Activated T-cell treated with anti-CD3 and anti-CD28 coated beads for 4 hours (primary cell): ENCODE measurements around the gene ZNF556.
A peak's percentile ranks its signal among the peaks of the same experiment; 100 is the strongest.

Experiments
- DNase-seq: peaks from one replicate; pipeline ENCODE4 v3.0.0-alpha.2; 2020

ZNF556 gene

DNA sequence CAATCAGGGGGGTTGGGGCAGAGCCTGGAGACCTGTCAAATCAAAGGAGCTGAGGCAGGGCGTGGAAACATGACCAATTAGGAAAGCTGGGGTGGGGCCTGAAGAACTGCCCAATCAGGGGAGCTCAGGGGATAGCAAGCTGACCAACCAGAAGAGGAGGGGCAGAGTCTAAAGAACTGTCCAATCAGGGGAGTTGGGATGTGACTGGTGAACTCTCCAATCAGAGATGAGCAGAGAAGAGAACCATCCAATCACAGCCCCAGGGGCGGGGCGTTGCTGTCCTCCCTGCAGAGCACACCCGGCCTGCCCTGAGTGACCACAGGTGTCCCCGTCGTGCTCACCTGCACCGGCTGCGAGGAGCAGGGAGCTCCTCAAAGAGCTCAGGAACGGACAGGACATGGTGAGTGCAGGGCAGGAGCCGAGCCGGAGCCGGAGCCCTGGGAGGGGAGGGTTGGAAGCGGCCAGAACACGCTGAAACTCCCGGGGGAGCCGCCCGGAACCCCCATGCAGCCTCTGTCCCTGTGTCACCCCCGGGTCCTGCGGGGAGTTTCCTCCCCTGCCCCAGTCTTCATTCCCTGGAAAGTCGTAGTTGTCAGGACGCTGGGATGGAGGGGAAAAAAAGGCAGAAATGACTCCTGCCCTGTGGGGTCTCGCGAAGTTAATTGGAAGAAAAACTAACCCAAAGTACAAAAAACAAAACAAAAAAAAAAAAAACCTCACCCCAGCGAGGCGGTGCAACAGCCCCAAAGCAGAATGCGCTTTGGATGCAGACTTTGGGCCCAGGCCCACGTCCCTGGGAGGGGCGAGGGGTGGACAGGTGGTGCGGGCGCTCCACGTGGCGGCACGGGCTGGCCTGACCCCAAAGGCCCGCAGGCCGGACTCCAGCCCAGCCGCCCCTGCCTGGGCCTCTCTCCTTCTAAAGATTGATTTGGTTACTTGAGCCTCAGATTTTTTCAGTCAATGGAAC, at the start of gene ZNF556:
ZNF556 (plus strand) TSS at position 311 of the 967 bp plus-strand sequence; CDS start at position 398, 87 bp downstream.
- DNase-seq, result no peak

DNA sequence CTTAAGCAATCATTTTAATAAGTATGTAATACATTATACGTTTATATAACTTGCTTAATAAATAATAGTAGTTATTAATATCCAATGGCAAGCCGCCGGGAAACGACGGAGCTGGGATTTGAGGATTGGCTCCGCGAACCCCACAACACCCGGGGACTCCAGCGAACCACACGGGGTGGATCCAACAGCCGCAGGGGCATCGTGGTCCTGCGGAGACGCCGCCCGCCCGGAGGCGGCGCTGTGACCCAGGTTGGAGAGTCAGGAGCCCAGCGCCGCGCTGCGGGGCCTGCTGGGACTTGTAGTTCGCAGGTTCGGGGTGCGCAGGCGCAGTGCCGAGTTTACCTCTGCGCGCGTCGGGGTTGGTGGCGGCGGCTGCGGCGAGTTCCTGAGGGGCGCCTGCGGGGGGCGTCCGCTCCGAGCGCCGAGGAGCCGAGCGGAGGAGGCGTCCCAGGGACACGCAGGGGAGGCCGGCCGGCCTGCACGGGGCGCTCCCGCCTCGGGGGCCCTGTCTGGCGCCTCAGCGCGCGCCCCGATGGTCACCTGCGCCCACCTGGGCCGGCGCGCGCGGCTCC, 47.5 kb upstream of the ZNF556 start, which contains the start of gene ZNF554:
ZNF554 (plus strand) TSS at position 329 of the 572 bp plus-strand sequence; CDS start at position 533, 204 bp downstream.
- peak; percentile 96 for DNase-seq

DNA sequence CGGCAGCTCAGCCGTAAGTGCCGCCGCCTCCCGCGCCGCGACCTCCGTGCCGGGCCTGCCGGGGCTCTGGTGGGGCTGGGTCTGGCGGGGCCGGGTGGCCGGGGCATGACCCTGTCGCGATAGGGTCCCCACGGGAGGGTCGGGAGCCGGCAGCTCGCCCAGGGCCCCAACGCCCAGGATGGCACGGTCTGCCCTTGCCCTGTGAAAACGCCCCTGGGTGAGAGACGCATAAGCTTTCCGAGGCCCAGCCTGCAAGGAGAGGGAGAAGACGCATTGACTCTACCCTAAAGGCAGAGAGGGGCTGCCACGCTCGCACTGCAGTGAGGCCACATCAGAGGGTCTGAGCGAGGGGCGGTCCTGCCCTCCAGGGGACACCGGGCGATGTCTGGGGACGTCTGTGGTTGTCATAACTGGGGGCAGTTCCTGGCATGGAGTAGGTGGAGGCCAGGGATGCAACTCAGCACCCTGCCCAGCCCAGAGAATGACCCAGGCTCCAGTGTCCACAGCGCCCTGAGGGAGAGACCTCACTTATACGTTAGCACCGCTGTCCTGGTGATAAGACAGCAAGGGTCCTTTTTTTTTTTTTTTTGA, 46.9 kb upstream of the ZNF556 start:
- DNase-seq, result no peak

DNA sequence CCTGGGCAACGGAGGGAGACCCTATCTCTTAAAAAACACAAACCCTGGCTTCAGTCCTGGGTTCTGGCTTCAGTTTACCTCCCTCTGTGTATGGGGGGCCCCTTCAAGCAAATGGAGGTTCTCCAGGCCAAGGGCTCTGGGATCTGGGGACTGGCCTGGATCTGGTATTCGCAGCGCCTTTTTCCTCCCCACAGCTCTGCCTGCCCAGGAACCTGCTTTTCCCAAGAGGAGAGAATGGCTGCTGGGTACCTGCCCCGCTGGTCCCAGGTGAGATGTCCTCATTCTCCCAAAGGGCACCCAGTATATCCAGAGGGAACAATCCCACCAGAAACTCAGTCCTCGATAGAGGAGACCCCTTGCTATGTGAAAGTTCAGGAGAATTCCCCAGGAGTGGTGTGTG, 44.3 kb upstream of the ZNF556 start:
- no peak for DNase-seq

DNA sequence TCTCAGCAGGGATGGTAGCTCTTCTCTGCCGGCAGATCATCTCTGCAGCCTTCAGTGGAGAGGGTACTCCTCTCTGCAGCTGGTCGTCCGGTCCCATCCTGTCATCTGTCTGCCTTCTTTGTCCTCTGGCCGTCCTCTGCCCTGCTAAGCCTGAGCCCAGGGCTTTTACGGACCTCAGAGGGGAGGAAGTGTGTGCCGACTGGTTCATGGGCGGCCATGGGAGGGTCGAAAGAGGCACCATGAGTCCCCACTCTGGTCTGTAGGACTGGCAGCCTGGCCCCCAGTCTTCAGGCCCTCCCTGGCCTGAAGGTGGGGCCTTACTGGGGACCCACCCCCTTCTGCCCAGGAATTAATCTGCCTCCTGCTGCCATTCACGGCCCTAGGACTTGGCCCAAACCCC, 43.5 kb upstream of the ZNF556 start:
- DNase-seq, result no peak

DNA sequence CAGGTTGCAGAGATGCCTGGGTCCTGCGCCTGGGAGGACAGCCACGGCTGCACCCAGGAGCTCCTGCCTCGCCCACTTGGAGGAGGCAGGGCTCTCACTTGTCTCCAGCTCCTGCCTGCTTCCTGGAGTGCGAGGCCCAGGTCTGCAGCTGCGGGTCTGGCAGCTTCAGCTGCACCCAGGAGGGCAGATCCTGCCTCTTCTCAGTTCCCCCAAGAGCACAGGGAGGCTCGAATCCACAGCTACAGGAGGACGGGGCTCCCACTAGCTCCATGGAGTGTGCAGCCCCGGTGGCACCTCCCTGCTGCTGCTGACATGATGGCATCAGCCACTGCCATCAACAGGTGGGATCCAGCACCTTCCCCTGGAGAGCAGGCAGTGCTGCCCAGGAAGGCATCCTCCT, 43.0 kb upstream of the ZNF556 start:
- DNase-seq, result no peak

DNA sequence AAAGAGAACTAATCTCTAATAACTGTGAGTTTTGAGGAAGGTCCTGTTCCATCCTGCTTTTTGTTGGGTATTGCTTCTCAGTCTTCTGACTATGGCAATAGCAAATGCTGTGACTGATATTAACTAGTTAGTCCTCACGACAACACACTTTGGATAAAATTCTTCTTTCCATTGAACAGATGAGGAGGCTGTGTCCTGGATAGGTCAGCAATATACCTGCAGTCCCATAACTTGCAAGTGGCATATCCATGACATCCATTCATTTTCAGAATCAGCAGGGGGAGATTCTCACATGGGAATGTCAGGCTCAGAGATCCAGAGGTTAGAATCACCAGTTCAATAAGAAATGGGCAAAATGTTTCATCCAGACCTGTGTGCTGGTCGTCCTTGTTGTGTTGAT, 40.1 kb upstream of the ZNF556 start:
- no peak for DNase-seq

DNA sequence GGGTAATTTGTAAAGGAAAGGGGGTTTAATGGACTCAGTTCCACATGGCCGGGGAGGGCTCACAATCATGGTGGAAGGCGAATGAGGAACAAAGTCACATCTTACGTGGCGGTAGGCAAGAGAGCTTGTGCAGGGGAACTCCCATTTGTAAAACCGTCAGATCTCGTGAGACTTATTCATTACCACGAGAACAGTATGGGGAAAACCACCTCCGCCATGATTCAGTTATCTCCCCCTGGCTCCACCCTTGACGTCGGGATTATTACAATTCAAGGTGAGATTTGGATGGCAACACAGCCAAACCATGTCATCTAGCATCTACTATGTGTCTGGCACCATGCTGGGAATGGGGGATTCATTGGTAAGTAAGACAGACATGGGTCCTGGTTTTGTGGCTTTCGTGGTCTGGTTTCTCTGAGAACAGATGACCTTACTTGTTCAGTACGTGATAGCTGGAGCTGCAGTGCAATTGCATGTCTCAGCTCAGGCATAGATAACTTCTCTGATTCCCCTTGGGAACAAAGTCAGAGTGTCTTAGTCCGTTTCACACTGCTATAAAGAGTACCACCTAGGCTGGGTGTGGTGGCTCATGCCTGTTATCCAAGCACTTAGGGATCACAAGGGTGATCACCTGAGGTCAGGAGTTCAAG, 39.2 kb upstream of the ZNF556 start:
- no peak for DNase-seq

DNA sequence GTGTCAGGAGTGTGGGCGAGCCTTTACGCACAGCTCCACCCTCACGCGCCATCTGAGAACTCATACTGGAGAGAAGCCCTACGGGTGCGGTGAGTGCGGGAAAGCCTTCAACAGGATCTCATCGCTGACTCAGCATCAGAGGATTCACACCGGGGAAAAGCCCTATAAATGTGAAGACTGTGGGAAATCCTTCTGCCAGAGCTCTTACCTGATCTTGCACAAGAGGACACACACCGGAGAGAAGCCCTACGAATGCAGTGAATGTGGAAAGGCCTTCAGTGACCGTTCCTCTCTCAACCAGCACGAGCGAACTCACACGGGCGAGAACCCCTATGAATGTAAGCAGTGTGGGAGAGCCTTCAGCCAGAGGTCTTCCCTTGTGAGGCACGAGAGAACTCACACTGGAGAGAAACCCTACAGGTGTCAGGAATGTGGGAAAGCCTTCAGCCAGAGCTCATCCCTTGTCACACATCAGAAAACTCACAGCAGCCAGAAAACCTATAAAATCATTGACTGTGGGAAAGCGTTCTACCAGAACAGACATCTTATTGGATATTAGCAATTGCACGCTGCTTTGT, 32.8 kb upstream of the ZNF556 start:
- DNase-seq, result no peak

DNA sequence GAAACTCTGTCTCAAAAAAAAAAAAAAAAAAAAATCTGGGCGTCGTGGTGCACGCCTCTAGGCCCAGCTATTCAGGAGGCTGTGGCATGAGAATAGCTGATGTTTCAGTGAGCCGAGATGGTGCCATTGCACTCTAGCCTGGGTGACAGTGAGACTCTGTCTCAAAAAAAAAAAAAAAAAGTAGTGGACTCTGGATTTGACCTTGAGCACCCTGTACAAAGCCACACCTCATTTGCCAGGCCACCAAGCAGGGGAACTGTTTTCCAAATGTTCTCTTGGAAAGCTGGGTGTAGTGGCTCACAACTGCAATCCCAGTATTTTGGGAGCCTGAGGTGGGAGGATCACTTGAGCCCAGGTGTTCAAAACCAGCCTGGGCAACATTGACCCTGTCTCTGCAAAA, 29.7 kb upstream of the ZNF556 start:
- no peak for DNase-seq

DNA sequence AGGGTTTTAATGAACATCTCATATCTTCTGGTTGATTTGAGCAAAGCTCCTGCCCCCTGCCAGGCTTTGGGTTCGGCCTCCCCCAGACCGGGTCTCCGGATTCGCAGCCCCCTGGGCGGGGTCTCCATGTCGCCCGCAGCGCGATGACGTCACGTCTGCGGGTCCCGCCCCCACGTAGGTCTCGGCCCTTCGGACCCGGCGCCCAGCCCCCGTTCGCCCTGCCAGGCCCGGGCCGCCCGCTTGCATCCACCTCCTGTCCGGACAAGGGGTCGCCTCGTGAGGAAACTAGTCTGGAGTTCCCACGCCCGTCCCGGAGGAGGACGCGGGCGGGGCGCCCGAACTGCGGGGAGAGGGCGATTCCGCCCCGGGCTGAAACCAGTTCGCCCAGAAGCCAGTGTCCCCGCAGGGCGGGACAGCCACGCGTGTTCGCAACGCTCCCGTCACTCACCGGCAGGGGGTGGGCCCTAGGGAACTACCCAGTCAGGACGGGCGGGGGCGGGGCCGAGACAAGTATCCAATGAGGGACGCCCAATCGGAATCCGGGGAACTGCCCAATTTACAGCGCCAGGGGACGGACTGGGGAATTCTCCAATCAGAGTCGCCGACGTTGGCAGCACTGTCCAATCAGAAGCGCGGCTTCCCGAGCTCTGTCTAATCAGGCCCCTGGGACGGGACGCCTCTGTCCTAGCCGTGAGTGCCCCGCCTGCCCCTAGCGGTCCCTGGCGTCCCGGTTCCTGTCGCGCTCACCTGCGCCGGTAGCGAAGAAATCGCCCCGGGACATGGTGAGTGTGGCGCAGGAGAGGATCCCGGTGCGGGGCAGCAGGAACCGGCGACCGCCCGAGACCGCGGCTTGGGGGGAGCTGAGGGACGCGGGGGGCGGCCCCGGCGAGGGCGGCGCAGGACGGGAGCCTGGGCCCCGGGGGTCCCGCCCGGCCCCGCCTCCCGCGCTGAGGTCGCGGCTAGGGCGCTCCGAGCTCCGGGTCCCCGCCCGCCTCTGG, 26.0 kb upstream of the ZNF556 start, which contains the start of gene ZNF555:
ZNF555 (plus strand) TSS at position 682 of the 998 bp plus-strand sequence; CDS start at position 780, 98 bp downstream.
- DNase-seq, result peak; percentile 98

DNA sequence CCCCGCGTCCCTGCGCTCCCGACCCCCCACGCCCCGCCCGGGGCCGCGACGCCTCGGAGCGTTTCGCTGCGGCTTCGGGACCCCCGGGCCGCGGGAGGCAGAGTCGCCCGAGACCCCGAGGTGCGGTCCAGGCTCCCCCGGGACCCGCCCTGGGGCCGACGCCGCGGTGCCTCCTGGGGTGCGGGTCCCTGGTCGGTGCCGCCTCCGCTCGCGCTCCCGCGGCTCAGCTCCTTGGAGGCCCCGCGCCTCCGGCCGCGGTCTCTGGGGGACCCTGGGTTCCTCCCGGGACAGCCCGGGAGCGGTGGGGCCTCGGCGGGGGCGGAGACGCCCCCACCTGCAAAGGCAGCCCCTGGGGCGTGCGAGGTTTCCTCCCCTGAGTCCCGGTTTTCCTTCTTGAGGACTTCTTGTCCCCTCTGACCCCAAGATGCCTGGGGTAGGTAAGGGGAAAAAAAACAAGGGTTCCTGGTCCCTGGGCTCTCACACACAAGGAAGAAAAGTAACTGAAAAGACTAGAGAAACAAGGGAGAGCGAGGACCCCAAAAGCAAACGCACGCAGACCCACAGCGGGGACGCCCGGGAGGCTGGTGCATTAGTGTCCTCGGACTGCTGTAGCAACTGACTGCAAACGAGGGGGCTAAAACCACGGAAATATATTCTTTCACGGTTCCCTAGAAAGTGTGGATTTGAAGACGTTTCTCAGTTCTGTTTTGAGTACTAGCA, 25.1 kb upstream of the ZNF556 start:
- DNase-seq, result no peak

DNA sequence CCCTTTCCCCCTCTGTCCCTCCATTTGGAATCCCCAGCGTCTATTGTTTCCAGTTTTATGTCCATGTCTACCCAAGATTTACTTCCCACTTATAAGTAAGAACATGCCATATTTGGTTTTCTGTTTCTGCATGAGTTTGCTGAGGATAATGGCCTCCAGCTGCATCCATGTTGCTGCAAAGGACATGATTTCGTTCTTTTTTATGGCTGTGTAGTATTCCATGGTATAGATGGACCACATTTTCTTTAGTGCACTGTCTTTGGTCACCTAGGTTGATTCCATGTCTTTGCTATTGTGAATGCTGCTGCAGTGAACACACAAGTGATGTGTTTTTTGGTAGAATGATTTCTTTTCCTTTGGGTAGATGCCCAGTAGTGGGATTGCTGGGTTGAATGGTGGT, 22.0 kb upstream of the ZNF556 start:
- no peak for DNase-seq

DNA sequence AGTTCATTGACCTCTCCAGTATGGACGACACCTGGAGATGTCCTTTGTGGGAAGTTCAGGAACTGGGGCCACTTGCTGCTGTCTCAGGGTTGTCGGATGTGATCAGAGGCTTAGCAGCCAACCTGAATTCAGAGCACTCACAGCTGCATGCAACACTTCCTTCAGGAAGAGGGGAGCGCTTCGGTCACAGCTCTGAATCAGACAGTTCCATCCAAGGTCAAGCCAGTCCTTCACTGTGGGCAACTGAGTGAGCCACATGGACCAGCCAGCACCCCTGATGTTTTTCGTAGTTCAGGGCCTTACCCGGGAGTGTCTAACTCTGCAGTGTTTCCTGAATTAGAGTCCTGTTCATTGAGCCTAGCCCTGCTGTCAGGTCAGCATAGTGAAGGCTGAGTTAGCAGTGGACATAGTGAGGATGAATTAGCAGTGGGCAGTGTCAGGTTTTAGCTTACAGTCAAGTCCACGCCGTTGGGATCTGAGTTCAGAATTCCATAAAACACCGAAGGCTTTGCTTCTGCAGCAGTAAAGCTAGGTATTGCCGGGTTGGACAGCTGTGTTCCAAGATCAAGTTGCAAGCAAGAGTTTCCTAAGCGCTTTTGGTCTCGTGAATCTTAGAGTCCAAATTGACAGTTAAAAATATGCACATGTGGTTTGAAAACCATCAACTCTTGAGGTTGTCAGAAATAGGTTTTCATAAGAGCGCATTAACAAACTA, 20.8 kb upstream of the ZNF556 start:
- no peak for DNase-seq

DNA sequence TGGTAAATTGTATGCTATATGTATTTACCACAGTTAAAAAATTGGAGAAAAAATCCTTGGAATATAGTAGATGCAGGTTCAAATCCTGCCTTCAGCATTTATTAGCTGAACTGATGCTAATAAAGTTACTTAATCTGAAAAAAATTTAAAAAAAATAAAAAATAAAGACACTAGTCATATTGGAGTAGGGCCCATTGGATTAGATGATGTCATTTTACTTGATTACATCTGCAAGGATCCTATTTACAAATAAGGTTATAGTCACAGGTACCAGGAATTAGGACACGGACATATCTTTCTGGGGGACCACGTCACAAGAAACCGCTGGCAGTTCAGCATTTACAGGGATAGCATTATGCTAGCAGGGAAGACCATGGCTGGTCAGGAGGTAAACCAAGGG, 19.6 kb upstream of the ZNF556 start:
- no peak for DNase-seq

DNA sequence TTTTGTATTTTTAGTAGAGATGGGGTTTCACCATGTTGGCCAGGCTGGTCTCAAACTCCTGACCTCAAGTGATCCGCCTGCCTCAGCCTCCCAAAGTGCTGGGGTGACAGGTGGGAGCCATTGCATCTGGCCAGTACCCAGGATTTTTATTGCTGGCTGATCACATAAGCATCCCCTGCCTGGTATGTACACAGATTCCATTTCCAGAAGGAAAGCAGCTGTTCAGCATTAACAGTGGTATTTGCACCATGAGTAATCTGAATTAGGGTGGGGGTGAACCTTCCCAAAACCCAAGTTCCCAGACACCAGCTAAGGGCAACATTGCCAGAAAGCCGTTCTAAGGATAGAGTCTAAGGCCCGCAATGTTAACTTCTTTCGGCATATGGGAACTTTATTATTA, 18.5 kb upstream of the ZNF556 start:
- no peak for DNase-seq

DNA sequence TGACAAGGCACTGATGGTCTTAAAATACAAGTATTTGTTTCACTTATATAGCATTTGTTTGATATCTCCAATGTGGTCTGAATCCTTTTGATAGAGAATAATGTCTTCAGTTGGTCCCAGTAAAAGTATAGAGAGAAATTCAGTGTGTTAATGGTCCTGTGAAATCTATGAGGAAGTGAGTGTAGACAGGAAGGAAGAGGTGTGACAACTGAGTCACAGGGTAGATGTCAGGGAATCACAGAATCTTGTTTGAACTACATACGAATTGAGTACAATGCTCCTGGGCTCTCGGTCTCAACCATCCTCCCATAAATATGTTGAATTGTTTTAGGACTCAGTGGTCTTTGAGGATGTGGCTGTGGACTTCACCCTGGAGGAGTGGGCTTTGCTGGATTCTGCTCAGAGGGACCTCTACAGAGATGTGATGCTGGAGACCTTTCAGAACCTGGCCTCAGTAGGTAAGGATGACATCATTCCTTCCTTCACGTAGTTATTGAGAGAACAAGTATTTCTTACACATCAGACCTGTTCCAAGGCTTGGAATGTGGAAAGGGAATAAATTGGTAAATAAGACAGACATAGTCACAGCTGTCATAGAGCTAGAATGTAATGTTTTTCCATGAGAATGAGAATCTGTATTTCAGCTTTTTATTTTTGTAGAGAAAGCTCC, 16.7 kb upstream of the ZNF556 start:
- DNase-seq, result no peak

DNA sequence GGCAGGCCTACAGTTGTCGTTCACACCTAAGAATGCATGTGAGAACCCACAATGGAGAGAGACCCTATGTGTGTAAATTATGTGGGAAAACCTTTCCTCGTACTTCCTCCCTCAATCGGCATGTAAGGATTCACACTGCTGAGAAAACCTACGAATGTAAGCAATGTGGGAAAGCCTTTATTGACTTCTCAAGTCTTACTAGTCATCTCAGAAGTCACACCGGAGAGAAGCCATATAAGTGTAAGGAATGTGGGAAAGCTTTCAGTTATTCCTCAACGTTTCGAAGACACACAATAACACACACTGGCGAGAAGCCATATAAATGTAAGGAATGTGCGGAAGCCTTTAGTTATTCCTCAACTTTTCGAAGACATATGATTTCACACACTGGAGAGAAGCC, 14.5 kb upstream of the ZNF556 start:
- no peak for DNase-seq

DNA sequence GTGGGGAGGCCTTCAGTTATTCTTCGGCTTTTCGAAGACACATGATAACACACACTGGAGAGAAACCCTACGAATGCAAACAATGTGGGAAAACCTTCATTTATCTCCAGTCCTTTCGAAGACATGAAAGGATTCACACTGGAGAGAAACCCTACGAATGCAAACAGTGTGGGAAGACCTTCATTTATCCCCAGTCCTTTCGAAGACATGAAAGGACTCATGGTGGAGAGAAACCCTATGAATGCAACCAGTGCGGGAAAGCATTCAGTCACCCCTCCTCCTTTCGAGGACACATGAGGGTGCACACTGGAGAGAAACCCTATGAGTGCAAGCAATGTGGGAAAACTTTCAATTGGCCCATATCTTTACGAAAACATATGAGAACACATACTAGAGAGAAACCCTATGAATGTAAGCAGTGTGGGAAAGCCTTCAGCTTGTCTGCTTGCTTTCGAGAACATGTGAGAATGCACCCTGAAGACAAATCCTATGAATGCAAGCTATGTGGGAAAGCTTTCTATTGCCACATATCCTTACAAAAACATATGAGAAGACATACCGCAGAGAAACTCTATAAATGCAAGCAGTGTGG, 14.0 kb upstream of the ZNF556 start:
- no peak for DNase-seq
